HG02610 (cell line): Measurements from ENCODE around the gene CNDP2.
"Not testable (repeated sequence)": the region's sequence is repeated elsewhere in the genome, so short reads cannot be mapped to it uniquely, and the experiment has no call there.

Experiments used
- ATAC-seq: cut with Tn5 transposase; IDR thresholded peaks from one replicate; pipeline ENCODE4 v1.9.1; 2021; ENCODE audit warnings: mild to moderate bottlenecking, moderate library complexity; ENCODE audit not compliant: unreplicated experiment

Gene CNDP2

GRCh38 chr18:74515620-74516231 lies 19.6 kb downstream of the CNDP2 start:
- ATAC-seq, result no peak

DNA sequence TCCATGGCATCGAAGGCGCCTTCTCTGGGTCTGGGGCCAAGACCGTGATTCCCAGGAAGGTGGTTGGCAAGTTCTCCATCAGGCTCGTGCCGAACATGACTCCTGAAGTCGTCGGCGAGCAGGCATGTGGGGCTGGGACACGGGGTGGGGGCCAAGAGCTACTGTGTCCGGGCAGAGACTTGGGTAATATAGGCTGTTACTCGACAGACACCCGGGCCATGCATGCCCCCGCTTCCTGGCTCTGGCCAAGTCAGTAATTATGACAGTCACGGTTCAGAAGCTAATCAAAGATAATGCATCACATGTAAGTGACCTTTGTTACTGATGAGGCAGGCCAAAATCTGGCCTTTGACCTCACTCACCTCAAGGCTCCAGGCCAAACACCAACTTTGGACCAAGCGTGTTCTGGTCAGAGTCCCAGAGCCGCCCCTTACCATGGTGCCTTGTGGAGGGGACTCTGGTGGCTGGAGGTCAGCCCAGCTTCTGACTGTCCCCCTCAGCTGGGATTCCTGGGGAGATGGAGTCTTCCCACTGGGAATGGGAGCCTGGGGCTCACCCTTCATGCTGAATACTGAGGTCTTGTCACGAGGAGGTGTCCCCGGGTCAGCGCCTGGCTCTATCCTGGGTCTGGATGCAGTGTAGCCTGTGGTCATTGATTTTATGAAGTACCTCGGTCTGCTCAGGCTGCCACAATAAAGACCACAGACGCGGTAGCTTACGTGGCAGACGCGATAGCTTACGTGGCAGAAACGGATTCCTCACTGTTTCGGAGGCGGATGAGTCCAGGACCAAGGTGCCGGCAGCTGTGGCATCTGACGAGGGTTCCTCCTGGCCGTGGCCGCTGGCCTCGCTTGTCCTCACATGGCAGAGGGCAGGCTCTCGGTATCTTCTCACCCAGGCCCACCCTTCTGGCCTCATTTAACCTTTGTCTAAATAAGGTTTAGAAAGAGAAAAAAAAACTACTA lies 20.4 kb downstream of the CNDP2 start:
- ATAC-seq, result no peak

GRCh38 chr18:74517236-74517630 lies 21.1 kb downstream of the CNDP2 start:
- no peak for ATAC-seq

DNA sequence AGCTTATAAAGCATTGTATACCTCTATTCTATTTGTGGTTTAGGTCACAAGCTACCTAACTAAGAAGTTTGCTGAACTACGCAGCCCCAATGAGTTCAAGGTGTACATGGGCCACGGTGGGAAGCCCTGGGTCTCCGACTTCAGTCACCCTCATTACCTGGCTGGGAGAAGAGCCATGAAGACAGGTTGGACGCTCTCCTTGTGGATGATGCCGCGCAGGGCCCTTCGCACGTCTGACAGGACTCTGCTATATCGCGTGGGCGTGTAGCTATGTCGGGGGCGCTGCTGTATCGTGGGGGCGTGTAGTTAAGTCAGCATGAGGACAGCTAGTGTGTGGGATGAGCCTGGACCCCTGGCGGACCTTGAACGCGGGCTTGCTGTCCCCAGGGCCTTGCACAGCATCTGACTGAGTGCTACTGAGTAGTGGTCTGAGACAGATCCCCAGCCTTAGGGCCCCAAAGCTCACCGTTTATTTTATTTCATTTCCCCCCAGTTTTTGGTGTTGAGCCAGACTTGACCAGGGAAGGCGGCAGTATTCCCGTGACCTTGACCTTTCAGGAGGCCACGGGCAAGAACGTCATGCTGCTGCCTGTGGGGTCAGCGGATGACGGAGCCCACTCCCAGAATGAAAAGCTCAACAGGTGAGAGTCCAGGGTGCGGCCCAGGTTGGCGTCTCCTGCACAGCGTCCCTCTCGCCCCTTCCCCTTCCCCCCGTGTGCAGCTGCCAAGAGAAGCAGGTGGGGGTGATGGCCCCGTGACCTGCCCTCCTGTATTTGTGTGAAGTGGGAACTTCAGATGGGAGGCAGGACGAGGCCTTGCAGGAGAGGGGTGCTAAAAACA lies 22.5 kb downstream of the CNDP2 start:
- no peak for ATAC-seq

GRCh38 chr18:74519320-74520095 lies 23.3 kb downstream of the CNDP2 start:
- no peak for ATAC-seq

DNA sequence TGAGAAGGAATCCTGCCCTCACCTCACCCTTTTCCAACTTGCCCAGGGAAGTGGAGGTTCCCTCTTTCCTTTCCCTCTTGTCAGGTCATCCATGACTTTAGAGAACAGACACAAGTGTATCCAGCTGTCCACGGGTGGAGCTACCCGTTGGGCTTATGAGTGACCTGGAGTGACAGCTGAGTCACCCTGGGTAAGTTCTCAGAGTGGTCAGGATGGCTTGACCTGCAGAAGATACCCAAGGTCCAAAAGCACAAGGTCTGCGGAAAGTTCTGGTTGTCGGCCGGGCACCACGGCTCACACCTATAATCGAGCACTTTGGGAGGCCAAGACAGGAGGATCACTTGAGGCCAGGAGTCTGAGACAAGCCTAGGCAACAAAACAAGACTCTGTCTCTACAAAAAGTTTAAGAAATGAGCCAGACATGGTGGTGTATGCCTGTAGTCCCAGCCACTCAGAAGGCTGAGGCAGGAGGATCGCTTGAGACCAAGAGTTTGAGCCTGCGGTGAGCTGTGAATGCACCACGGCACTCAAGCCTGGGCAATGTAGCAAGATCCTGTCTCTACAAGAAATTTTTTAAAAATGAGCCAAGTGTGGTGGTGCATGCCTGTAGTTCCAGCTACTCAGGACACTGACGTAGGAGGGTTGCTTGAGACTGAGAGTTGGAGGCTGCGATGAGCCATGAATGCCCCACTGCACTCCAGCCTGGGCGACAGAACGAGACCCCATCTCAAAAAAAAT lies 24.1 kb downstream of the CNDP2 start:
- ATAC-seq, result no peak

DNA sequence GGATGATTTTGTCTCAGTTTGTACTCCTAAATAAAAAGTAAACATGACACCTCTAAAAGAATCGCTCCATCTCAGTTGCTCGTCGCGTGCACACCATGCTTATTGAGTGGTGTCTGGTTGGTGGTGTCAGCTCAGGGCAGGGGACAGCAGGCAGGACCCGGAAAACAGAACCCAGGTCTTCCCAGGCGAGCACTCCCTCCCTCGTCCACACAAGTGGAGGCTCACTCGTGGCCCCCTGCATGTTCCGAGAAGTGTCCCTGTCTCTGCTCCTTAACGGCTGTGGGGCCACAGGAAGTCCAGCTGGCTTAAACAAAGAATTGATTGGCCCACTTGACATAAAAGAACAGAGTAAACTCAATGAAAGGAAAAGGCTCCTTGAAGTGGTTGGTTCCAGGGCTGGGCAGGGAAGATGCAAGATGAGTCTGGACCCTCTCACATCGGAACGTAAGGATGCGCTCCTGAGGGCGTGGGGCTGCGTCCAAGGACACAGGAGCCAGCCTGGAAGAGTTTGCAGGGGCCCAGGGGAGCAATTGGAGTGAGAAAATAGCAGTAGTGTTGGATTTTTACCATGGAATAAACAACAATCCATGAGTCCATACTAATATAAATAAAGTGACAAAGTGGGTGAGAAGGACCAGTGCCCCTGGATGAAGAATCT lies 25.0 kb downstream of the CNDP2 start:
- ATAC-seq, result no peak

DNA sequence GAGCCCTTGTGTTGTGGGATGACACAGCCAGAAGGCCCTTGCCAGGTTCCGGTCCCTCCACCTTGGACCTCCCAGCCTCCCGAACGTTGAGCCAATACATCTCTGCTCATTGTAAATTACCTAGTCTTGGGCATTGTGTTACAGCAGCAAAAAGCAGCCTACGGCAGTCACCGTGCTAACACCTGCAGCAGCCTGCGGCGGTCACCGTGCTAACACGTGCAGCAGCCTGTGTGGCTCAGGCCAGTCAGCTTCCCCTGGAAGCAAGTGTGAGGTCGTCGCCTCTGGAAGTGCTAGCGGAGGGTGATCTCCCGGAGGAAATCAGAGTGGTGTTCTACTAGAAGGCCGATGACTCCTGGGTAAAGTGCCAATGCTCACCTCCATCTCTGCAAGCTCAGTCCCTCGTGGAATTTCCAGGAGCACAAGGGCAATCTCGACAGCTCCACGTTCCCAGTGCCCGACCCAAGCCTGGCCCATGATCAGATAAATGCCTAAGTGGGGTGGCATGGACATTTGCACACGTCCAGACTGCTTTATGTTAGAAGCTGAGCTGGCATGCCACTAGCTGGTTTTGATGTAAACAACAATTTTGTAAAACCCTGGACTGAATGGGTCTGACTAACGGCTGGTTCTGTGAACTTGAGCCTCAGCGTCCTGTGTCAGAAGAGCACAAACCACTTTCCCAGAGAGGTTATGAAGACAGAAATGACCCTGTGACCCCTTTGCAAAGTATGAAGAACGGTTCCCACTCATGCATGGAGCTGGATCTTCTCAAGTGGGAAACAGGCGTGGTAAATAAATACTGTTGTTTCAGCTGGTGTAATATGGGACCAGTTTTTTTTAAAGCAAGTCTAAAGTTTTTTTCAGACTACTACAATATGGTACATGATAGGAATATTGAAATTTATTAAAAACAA lies 26.7 kb downstream of the CNDP2 start:
- ATAC-seq, result no peak

DNA sequence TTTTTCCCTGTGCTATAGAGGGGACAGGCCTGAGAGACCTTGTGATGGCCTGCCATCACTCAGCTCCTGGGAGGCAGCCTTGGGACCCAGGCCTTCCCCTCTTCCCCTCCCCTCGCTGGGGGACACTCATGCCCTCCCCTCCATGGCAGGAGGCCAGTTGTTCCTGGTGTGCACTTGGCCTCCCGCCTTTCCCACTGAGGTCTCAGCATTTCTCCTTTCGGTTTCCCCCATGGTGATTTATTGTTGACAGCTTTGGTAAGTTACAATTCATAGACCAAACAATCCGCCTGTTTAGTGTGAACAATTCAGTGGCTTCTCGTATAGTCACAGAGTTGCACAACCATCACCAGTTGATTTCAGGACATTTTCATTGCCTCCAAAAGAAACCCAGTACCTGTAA lies 27.9 kb downstream of the CNDP2 start:
- no peak for ATAC-seq

- ATAC-seq, result not testable (repeated sequence)
Measured at GRCh38 chr18:74524915-74525314, 28.8 kb downstream of the CNDP2 start.

DNA sequence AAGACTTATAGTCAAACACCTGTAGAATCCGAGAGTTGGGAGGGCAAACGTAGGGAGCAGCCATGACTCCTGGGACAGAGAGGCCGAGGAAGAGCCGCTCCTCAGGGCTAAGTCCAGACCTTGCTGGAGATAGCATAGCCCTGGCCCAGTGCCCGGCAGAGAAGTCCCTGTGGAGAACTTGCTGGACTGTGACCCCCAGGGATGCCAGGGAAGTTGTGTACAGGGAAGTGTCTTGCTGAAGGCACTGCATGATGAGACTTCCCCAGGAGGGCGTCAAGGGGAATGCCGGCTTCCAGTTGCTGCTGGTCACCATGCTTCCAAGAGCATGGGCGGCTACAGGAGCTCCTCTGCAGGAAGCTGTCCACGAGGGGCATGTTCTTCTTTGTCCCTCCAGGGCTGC lies 29.6 kb downstream of the CNDP2 start:
- ATAC-seq, result no peak

- no peak for ATAC-seq
Measured at GRCh38 chr18:74526488-74526887, 30.3 kb downstream of the CNDP2 start.

- ATAC-seq, result no peak
Measured at GRCh38 chr18:74528478-74528877, 32.3 kb downstream of the CNDP2 start.

DNA sequence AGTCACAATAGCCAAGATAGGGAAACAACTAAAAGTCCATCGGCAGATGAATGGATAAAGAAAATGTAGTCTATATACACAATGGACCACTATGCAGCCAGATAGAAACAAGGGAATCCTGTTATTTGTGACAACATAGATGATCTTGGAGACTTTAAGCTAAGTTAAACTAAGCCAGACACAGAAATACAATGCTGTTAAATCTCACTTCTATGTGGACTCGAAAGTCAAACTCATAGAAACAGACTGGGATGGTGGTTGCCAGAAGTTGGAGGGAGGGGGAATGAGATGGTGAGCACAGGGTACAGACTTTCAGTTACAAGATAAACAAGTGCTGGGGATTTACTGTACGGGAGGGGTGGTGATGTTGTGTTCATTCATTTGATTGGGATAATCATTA lies 32.8 kb downstream of the CNDP2 start:
- no peak for ATAC-seq

GRCh38 chr18:74529378-74529777 lies 33.2 kb downstream of the CNDP2 start:
- ATAC-seq, result no peak

- no peak for ATAC-seq
Measured at GRCh38 chr18:74529811-74530583, 33.8 kb downstream of the CNDP2 start.

DNA sequence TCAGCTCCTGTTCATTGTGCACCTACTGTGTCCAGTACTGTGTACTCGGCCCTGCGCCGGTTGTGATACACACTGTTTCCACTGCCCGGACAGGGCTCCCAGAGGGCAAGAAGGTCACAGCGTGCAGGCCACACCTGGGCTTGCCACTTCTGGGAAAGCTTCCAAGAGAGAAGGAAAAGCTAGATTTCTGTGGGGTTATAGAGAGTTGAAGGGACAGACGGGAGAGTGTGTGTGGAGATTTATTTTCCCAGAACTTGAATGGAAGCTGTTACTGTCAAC lies 34.4 kb downstream of the CNDP2 start:
- ATAC-seq, result no peak

GRCh38 chr18:74531043-74531442 lies 34.9 kb downstream of the CNDP2 start:
- ATAC-seq, result no peak
